HG03565 (cell line): ENCODE data around the gene MOB3B.

Experiments
- ATAC-seq: cut with Tn5 transposase; IDR thresholded peaks from one replicate; pipeline ENCODE4 v1.9.1; 2021; ENCODE audit warnings: mild to moderate bottlenecking, moderate library complexity; ENCODE audit not compliant: unreplicated experiment

MOB3B gene

DNA sequence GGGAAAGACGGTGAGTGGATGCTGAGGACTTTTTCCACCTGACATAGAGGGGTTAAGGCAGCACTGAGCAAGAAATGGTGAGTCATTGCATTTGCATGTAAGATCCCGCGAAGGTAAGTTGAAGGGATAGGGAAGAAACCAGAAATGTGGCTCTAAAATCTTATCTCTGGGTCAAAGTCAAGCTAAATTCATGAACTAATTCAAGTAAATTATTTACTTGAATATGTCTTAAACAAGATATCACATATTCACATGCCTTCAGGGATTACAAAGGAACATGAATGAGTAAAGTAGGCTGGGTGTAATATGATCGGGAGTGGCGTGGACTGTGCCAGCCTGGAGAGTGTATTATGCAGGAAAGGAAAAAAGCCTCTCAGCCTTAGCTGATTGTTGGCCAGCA lies 158.2 kb downstream of the MOB3B start:
- ATAC-seq, result no peak

DNA sequence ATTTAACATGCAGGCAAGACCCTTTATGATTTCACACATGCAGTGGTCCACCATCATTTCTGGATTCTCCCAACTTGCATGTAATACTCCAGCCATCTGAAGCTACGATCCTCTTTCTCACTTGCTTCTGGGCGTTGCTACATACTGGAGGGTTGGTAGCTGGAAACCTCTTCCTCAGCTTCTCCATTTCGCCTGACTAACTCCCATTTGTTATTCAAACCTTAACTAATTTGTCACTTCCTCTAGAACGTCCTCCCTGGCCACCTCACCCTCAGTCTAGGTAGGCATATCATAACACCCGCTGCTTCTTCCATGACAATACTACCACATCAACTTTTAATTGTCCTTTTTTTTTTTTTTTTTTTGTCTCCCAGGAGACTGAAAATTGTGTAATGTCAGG lies 160.0 kb downstream of the MOB3B start:
- no peak for ATAC-seq

DNA sequence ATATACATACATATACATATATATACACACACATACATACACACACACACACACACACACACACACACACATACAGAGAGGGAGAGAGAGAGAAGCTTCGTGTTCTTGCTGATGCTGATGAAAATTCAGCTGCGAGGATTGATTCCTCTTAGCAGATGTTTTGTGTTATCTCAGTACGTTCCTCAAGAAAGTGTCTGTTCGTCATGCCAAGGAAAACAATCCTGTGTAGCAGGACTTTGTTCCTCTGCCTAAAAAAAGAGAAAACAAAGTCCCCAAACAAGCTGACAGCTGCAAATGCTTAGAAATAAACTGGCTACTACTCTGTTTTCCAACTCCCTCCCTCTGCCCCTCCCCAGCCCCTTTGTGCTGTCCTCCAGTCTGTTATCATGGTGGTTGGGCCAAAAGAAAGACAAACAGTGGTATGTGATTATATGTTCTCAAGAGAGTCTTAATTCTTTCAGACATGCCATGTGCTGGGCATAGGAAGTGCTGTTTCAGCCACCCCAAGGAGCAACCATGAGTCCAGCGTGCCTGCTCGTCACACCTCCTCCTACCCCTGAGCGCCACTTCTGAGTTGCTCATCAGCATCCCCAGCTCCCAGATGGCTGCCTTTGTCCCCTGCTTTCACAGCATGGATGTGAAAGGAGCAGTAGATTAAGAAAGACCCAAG lies 161.2 kb downstream of the MOB3B start:
- ATAC-seq, result no peak

DNA sequence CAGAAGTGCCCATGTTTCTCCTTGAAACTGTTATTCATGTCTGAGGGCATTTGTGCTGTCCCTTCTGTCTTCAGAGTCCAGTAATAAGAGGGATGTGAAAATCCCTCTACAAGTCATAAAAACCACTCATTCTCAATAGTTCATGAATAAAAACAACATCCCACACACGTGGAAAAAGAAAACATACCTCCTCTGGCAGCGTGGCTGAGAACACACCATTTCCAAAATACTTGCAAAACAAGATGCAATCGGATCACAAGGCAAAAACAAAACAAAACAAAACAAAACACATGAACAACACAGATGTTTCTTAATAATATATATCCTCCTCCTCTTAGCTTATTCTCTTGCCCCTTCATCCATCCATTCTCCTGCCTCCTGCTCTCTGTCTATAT lies 161.7 kb downstream of the MOB3B start:
- no peak for ATAC-seq

GRCh38 chr9:27367175-27367798 lies 162.3 kb downstream of the MOB3B start:
- peak; percentile 61 for ATAC-seq

DNA sequence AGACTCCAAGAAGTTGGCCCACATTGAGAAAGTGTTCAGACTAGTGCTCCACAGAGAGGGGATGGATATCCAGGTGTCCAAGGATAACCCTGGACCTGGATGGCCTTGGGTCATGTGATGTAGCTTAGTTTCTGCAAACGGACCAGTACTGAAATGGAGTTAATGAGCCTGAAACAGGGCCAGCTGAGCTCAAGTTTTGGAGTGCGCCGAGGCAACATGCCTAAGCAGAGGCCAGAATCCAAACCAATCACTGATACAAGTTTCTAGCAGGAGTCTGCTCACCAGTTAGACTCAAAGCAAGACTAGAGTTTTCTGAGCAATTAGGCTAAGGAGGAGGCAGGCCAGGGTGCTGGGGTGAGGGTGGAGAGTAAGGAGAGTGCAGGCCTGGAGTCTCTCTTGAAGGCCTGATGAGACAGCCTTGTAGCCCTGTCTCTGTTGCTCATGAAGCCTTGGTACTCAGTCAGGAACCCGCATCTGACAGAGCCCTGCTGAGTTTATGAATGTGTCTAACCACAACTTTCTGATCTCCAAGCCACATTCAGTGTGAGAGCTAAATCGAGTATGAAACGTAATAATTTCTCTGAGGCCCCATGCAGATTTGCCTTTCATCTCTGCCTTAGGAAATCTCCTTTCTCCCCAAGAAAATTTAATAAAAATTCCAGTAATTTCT lies 163.8 kb downstream of the MOB3B start:
- peak; percentile 91 for ATAC-seq

GRCh38 chr9:27362447-27363210 lies 167.0 kb downstream of the MOB3B start:
- ATAC-seq, result no peak

GRCh38 chr9:27361492-27361891 lies 168.1 kb downstream of the MOB3B start:
- ATAC-seq, result no peak

DNA sequence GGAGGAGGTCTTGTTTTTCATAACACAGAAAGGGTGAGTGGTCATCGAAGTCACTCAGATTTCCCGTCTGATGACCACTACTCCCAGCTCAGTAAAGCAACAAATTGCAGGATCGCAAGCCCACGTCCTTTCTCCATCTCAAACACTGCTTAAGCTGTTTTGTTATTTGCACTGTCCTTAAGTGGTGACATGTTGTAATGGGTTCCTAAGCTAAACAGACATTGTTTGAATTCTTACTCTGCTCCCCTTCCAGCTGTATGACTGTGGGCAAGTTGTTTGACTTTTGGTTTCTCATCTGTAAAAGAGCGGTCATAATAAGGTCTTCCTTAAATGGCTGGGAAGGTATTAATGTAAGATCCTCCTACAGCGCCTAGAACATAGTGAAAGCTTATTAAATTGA lies 169.9 kb downstream of the MOB3B start:
- no peak for ATAC-seq

DNA sequence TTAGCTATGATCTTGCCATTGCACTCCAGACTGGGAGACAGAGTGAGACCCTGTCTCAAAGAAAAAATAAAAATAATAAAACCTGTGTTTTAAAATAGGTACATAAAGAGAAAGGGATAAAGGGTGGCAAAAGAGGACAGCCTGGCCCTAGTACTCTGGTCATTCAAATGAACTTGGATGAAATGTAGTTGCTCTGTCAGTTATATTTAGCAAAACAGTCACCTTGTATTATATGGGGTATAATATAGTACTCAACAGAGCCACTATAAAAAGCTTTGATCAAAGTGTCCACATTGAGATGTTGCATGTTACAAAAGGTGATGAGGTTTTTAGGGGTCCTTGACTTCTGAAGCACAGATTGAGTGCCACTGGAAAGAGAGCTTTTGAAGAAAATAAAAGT lies 171.6 kb downstream of the MOB3B start:
- no peak for ATAC-seq

GRCh38 chr9:27356446-27356845 lies 173.2 kb downstream of the MOB3B start:
- ATAC-seq, result no peak

- no peak for ATAC-seq
These were observed 174.4 kb downstream of the MOB3B start for GRCh38 chr9:27355166-27355565.

DNA sequence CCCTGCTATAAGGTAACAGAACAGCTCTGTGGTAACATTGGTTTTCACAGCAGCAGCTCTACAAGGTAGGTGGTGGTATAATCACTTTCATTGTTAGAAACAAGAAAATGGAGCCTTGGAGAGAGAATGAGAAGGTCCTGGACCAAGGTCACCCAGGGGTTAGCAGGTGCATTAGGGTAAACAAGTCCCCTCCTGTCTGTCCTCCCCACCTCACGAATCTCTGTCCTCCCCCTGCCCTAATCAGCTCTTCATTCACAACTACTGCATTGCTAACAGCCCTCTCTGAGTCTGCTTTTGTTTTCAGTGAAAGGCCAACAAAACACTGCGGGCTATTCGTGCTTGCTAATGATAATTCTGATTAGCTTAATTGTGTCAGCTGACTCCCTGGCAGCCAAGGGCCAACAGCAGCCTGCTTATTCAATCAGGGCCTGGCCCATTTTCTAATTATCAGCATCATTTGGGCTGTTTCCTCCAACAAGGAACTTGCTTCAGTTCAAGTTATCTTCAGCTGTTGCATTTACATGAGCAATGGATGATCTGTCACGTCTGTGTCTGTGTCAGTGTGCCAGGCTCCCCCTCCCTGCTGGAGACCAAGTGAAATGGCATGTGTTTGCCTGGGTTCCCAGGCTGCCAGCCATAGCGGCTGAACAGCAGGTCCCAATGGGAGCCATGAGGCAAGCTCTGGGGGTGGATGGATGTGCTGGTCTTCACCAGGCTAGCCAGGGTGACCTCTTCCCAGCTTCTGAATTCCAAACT lies 176.0 kb downstream of the MOB3B start:
- ATAC-seq, result peak; percentile 65

DNA sequence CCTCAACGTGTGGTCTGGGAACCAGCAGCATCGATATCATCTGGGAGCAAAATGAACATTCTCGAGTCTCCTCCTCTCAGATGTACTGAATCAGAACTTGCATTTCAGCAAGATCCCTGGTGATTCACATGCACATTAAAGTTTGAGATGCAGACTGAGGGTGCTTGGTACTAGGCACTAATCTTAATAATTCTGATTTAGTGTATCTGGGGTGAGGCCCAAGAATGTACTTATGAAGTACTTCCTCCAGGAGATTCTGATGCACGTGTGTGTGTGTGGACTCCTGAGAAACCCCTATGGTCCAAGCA lies 176.5 kb downstream of the MOB3B start:
- ATAC-seq, result no peak

DNA sequence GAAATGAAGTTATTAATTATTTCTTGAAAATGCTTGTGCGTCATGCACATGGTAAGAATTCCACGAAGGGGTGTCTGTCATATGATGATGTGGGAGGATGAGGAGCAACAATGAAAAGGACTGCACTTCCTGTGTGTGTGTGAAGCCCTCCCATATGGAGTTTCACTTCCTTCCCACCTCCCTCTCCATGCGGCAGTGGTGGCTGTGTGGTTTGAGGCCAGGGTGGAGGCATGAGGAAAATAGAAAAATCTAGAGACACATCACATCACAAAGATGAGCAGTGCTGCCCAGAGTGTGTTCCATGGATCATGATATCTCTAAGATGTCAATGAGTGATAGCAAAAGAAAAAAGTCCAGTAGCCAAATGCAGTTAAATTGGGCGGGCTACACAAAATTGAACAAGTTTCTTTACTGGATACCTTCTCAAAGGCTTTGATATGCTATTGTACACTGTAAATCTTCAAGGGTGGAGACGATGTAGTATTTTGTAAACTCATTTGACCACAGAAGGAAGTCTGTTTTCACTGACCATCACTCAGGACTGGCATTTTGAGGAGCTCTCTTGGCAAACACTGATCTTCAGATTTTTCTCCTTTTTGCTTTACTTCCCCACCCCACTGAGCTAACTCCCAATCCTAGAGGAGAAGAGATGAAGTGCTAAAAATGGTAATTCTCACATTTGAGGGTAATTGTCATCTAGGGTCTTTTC lies 177.0 kb downstream of the MOB3B start:
- no peak for ATAC-seq

DNA sequence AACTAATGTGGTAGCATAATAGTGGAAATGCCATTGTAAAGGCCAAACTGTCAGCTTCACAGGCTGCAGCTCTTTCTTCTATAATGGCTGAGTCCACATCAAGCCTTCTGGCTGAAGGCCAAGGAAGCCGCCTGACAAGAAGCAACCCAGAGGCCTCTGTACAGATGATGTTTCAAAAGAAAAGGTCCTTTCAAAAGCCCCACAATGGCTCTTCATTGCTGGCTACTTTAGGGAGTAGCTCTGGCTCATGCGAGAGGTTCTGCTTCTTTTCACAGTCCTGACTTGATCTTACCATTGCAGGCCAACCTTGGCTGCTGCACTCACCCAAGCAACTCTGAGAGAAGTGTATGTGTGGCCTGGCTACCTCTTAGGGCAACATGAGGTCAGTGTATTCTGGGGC lies 178.2 kb downstream of the MOB3B start:
- ATAC-seq, result no peak

GRCh38 chr9:27350382-27350976 lies 179.1 kb downstream of the MOB3B start:
- ATAC-seq, result no peak

DNA sequence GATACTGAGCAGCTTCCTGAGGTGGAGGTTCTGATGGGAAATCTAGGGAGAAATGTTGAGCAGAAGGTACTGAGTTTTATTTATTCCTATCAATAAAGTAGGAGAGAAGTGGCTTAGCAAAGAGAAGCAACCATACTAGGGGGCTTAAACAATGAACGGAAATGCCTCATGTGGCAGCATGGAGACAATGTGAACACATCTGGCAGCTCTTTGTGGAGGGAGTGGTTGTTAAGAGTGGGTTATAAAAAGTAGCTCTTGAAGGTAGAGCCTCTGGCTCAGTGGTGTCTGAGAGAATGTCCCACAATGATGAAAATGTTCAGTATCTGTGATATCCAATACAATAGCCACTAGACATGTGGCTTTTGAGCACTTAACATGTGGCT lies 179.9 kb downstream of the MOB3B start:
- ATAC-seq, result no peak

DNA sequence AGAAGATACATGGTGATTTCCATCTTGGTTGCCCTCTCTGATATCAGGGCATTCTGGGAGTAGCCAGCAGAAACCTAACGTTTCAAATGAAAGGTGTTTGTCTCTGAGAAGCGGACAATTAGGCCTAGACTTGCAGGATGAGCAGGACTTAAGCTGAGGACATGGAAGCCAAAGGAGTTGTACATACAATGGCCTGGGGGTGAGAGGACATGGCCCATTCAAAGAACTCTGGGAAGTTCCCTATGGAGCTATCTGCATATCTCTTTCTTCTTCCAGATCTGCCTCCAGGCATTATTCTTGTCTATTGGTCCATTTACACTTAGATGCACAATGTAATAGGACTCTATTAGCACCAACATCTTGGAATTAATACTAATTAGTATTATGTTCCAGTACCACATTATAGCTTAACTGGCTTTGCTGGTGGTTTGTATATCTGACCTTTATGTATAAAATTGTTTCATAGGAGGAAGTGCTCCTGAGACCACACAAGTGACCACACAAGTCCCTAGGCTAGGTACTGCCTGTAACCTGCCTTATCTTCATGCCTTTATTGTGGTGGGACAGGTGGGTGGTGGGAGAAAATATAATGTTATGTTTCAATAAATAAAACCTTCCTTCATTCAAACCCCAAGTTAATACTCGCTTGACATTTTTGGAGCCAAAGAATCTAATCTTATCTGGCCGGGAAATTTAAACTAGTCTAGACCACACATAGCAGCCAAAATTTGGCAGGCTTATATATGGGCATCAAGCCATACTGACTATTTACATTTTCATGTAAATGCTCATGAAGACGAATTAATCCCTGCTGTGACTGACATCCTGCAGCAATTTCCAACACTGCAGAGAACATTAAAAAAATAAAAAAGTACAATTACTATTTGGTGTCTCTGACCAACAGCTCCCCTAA lies 180.6 kb downstream of the MOB3B start:
- ATAC-seq, result no peak
